K562 treated with DMSO at 1 percent for 24 hours (cell line): ENCODE measurements around the gene SPOCK2. TPM values are rescaled to one million over a fixed set of nuclear protein-coding genes. Genes with fewer than 3 reads are reported as not detected.

ENCODE experiments used
- total RNA-seq: library from RNA; unstranded; fragments of 300-600 nt; gene quantifications from 2 replicates; pipeline ENCODE4 v1.2.3, GENCODE V29; 2022; ENCODE audit warnings: low read depth; ENCODE audit not compliant: insufficient read depth

Gene SPOCK2
- total RNA-seq = 0.98 and 1.1 TPM in 2 replicates

DNA sequence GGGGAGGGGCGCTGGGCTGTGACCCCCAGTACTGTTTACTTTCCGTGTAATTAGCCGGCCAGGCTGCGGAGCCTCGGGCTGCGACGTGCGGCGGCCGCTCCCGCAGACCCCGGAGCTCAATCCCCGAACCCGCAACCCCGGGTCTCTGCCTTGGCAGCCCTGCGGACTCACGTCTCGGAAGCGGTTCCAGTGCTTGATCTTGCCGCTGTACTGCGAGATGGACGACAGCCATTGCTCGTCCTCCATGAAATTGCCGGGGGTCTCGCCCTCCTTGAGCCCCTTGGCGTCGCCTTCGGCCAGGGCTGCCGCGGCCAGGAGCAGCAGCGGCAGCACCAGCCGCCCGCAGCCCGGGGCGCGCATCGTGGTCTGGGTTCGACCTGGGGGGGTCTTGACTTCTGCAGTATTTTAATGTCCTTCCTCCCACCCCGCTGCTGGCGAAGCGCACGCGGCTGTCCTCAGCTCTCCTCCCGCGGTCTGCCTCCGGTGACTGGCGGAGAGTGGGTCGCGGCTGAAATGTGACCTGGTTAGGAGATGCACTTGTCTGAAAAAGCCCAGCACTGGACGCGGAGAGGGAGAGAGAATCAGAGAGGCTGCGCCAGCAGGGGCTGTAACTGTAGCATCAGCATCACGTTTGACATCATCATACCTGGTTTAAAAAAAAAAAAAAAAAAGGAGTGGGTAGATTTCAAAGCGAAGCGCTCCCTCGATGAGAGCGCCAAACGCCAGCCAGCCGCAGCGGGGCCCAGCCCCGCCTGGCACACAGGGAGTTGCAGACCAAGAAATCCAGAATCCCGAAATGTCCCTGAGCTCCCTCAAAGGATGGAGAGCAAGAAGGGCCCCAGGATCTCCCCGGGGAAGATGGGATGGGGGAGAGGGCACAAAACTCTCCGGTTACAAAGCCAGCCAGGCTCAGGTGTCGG lies at the start of gene SPOCK2:
Gene SPOCK2 (minus strand): TSS at position 583 of the 920 bp plus-strand sequence. CDS start 223 bp downstream, at position 360.

Other genes starting within 250 kb of the SPOCK2 start
- 1,515 and 1,535 TPM in 2 replicates for gene PSAP, start 237.3 kb downstream of the SPOCK2 start, total RNA-seq
- gene CHST3, start 124.2 kb downstream of the SPOCK2 start, total RNA-seq = 0.28 and 0.42 TPM in 2 replicates
- 126 and 127 TPM in 2 replicates for gene ANAPC16, start 127.5 kb upstream of the SPOCK2 start, total RNA-seq
- gene ASCC1, start 127.7 kb upstream of the SPOCK2 start, total RNA-seq = 49.7 and 50.3 TPM in 2 replicates
- gene DDIT4, start 185.4 kb upstream of the SPOCK2 start, total RNA-seq = 772 and 864 TPM in 2 replicates